Psoas muscle (tissue), 8 donors: Measurements from ENCODE around the gene ADAM11. TPM values are rescaled to one million over a fixed set of nuclear protein-coding genes. Genes with fewer than 3 reads are reported as not detected.

Source experiments
- ATAC-seq, 4 donors: fragments of 200-7000 bp; cut with Tn5 transposase; one replicate each; pipeline ENCODE4 v1.9.1; 2020; ENCODE audit warnings: moderate library complexity in 3 of 4, mild to moderate bottlenecking in 2 of 4
- DNase-seq, 2 donors: peaks; one replicate each; pipeline ENCODE4 v3.0.0-alpha.2; 2020
- H3K27ac ChIP-seq: fragments of 200-600 bp; one replicate; pipeline ENCODE4 v1.8.0; 2022
- H3K27me3 ChIP-seq, 3 donors: fragments of 200-600 bp in 1 of 3; one replicate each; pipeline versions ENCODE4 v1.6.1 to v1.8.0; 2013 to 2022; ENCODE audit warnings: low read length in 2 of 3, mild to moderate bottlenecking in 2 of 3, moderate library complexity in 1 of 3; ENCODE audit not compliant: insufficient read depth in 3 of 3
- H3K36me3 ChIP-seq, 2 donors: fragments of 200-600 bp in 1 of 2; one replicate each; pipeline versions ENCODE4 v1.6.1 to v1.8.0; 2013 to 2022; ENCODE audit warnings: low read depth in 1 of 2, mild to moderate bottlenecking in 1 of 2, moderate library complexity in 1 of 2; ENCODE audit not compliant: insufficient read depth in 1 of 2
- H3K4me1 ChIP-seq: fragments of 200-600 bp; one replicate; pipeline ENCODE4 v1.8.0; 2022
- H3K4me3 ChIP-seq: fragments of 200-600 bp; one replicate; pipeline ENCODE4 v1.8.0; 2022; ENCODE audit warnings: mild to moderate bottlenecking
- H3K9me3 ChIP-seq: fragments of 200-600 bp; one replicate; pipeline ENCODE4 v1.8.0; 2022
- CTCF ChIP-seq: fragments of 200-600 bp; IDR thresholded peaks from one replicate; pipeline ENCODE4 v1.8.0; 2022; ENCODE audit warnings: antibody characterized with exemption
- WGBS, 3 donors: extraction: QIAGEN DNeasy Blood & Tissue Kit; methylation state at CpG; one replicate each; pipeline versions ENCODE4 v1.1.6 to v1.1.7; 2013; 5-methylcytosine and 5-hydroxymethylcytosine counted together
- intact Hi-C, 2 donors: fragments of 100-400 bp; cut with DNase I; formaldehyde crosslinking; loops; one replicate each; pipeline versions ENCODE4 v1.11.0 to v1.14.2; 2022
- polyA plus RNA-seq, 3 donors: library from polyadenylated mRNA; stranded (reverse); fragments of 200-250 nt; gene quantifications; one replicate each; pipeline ENCODE4 v1.2.3, GENCODE V29; 2013
- total RNA-seq, 4 donors: library from RNA; stranded (reverse); fragmentation: NEBNext Ultra II Directional in 2 of 4; extraction: Animal tissue kit (Norgen Biotek cat#: 25700) in 2 of 4; gene quantifications; one replicate each; pipeline versions ENCODE4 v1.2.1 to v1.2.4, GENCODE V29; 2021 to 2023
- donor health status: healthy with polysubstance abuse.
- donor health status: DM: no; HTN: no; CAD: no; lungs with moderate emphysema.
- donor health status: Bipolar disorder and iron deficiency.
- donor health status: healthy.
- donor health status: DM: yes; HTN: yes; CAD: no.
- donor health status: DM: no; HTN: no; CAD: no.
- donor health status: DM: no; HTN: no; CAD: no.
- donor health status: DM: yes; HTN: yes; CAD: no.

The ADAM11 gene
- total and polyA plus RNA-seq, 7 donors = 0.03 to 0.26 (median 0.15) TPM; not detected in 2

DNA sequence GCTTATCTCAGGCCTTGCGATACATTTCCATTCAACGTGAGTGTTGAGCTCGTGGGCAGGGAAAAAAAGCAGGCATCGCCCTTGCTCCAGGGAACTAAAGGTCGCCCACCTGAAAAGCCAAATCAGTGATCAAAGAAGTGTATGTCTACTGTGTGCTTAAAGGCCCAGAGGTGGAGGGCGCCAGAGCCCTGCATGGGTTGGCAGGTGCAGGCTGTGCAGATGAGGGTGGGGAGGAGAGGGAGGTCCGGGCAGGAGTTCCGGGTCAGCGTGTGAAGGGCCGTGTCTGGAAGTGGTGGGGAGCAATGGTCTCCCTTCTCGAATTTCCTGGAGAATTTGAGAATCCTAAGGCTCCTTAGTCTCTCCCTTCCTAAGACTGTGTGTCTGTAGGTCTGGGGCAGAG lies 7.2 kb downstream of the ADAM11 start:
- Histone ChIP-seq H3K36me3 (no peaks in the 10 kb centered on the region), H3K9me3 (no peaks in the 10 kb centered on the region), H3K27ac (no peak overlapping the region), H3K4me3 (no peak overlapping the region), H3K4me1 (no peaks in the 10 kb centered on the region), H3K27me3 (peaks cover 0 to 8% (median 2%) of the 10 kb centered on the region in 3 donors)
- WGBS, 3 donors = 61 to 72% (median 72%) methylated on average over 11 of the region's 11 CpGs
- DNase-seq (no peak), ATAC-seq (no peak)
- intact Hi-C loops = no loop called here
- TF ChIP-seq CTCF = no peak

GRCh38 chr17:44766409-44767038 lies 7.7 kb downstream of the ADAM11 start:
- intact Hi-C loops = no loop called here
- DNase-seq (no peak), ATAC-seq (no peak)
- no peak for TF ChIP-seq CTCF
- 22 to 35% (median 28%) methylated on average over 8 of the region's 8 CpGs for WGBS, 3 donors
- no peak overlapping the region for H3K4me3 ChIP-seq
- H3K4me1 ChIP-seq = no peaks in the 10 kb centered on the region
- no peaks in the 10 kb centered on the region for H3K9me3 ChIP-seq
- no peaks in the 10 kb centered on the region for H3K36me3 ChIP-seq
- peaks cover 0 to 3% (median 0%) of the 10 kb centered on the region in 3 donors for H3K27me3 ChIP-seq
- H3K27ac ChIP-seq = no peak overlapping the region

DNA sequence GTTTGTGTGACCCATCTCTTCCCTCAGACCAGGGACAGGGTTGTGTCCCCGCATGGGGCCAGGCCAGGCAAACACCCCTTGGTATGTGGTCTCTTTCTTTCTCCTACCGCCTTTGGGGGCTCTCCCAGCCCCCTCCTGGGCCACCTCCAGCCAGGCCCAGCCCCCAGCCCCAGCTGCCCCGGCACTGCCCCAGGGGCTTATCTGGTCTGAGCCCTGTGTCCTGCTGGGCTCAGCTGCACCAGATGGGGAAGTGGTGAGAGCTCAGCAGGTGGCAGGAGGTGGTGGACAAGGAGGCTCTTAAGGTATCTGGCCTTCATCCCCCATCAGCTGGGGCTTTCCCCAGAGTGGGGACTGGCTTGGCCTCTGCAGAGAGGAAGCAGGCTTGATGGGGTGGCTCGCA lies 8.7 kb downstream of the ADAM11 start:
- peaks cover 0 to 5% (median 0%) of the 10 kb centered on the region in 3 donors for H3K27me3 ChIP-seq
- no peak for ATAC-seq
- DNase-seq = no peak
- H3K36me3 ChIP-seq = no peaks in the 10 kb centered on the region
- H3K27ac ChIP-seq = no peak overlapping the region
- no peaks in the 10 kb centered on the region for H3K4me1 ChIP-seq
- intact Hi-C loops = no loop called here
- TF ChIP-seq CTCF = no peak
- H3K9me3 ChIP-seq = no peaks in the 10 kb centered on the region
- no peak overlapping the region for H3K4me3 ChIP-seq
- 76 to 81% (median 81%) methylated on average over 4 of the region's 4 CpGs for WGBS, 3 donors

- Histone ChIP-seq H3K27me3 (peaks cover 0 to 8% (median 0%) of the 10 kb centered on the region in 3 donors), H3K36me3 (no peaks in the 10 kb centered on the region), H3K4me3 (no peak overlapping the region), H3K4me1 (no peaks in the 10 kb centered on the region), H3K9me3 (no peaks in the 10 kb centered on the region), H3K27ac (no peak overlapping the region)
- ATAC-seq (no peak), DNase-seq (no peak)
- intact Hi-C loops = no loop called here
- 87 to 90% (median 90%) methylated on average over 11 of the region's 11 CpGs for WGBS, 3 donors
- TF ChIP-seq CTCF = no peak
Observed at GRCh38 chr17:44768505-44769142, 9.8 kb downstream of the ADAM11 start.
